Vagina (tissue), 2 donors: ENCODE results near the gene DPEP3.

ENCODE experiments used
- POLR2A ChIP-seq, 2 donors: fragments of 450-650 bp; IDR thresholded peaks; one replicate each; pipeline ENCODE4 v1.6.1; 2017; ENCODE audit warnings: antibody characterized with exemption in 2 of 2, mild to moderate bottlenecking in 2 of 2, moderate library complexity in 2 of 2
- TF ChIP-seq, protein P1 (sequence below), 3 experiments: fragments of 450-650 bp in 2 of 3; fragments of 200-600 bp in 1 of 3; sonication (generic) in 1 of 3; IDR thresholded peaks; one replicate each; pipeline ENCODE4 v1.5.1; 2017 to 2019; ENCODE audit warnings: antibody characterized with exemption in 3 of 3, mild to moderate bottlenecking in 2 of 3, moderate library complexity in 2 of 3

GRCh38 chr16:67934306-67935100 lies 45.8 kb downstream of the DPEP3 start:
- TF ChIP-seq, protein P1, sequence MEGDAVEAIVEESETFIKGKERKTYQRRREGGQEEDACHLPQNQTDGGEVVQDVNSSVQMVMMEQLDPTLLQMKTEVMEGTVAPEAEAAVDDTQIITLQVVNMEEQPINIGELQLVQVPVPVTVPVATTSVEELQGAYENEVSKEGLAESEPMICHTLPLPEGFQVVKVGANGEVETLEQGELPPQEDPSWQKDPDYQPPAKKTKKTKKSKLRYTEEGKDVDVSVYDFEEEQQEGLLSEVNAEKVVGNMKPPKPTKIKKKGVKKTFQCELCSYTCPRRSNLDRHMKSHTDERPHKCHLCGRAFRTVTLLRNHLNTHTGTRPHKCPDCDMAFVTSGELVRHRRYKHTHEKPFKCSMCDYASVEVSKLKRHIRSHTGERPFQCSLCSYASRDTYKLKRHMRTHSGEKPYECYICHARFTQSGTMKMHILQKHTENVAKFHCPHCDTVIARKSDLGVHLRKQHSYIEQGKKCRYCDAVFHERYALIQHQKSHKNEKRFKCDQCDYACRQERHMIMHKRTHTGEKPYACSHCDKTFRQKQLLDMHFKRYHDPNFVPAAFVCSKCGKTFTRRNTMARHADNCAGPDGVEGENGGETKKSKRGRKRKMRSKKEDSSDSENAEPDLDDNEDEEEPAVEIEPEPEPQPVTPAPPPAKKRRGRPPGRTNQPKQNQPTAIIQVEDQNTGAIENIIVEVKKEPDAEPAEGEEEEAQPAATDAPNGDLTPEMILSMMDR (IDR thresholded peaks at IDR 0.05): no peak
- TF ChIP-seq POLR2A (IDR thresholded peaks at IDR 0.05): no peak
